NCI-H1417 (cell line): ENCODE results near the gene SLC12A7.
"Not testable (repeated sequence)": the region's sequence is repeated elsewhere in the genome, so short reads cannot be mapped to it uniquely, and the experiment has no call there.

Source experiments
- DNase-seq, 3 experiments: peaks; one replicate each; lab custom pipeline; 2025; lab: John Stamatoyannopoulos, UW

Gene SLC12A7

GRCh38 chr5:1111727-1112289 lies at the start of gene SLC12A7:
Gene SLC12A7 (minus strand): TSS chr5:1112063. CDS start chr5:1111991, 72 bp downstream.
- peak; percentile 58 to 74 (median 65) for DNase-seq

GRCh38 chr5:1161108-1161832 lies 49.4 kb upstream of the SLC12A7 start:
- peak in 1 of 3 experiments; percentile 24 for DNase-seq

GRCh38 chr5:1159774-1160406 lies 48.0 kb upstream of the SLC12A7 start:
- no peak for DNase-seq

- DNase-seq: no peak
Observed at GRCh38 chr5:1159341-1159675, 47.4 kb upstream of the SLC12A7 start.

GRCh38 chr5:1158647-1159340 lies 46.9 kb upstream of the SLC12A7 start:
- no peak for DNase-seq

- DNase-seq: not testable (repeated sequence)
Observed at GRCh38 chr5:1157461-1157986, 45.7 kb upstream of the SLC12A7 start.

GRCh38 chr5:1156754-1157460 lies 45.0 kb upstream of the SLC12A7 start:
- DNase-seq: no peak

- DNase-seq: peak in 2 of 3 experiments; percentile 50 to 63
Observed at GRCh38 chr5:1156033-1156753, 44.3 kb upstream of the SLC12A7 start.

GRCh38 chr5:1155191-1156032 lies 43.5 kb upstream of the SLC12A7 start:
- peak in 1 of 3 experiments; percentile 63 for DNase-seq

- DNase-seq: peak in 1 of 3 experiments; percentile 56
Observed at GRCh38 chr5:1153428-1153827, 41.6 kb upstream of the SLC12A7 start.

GRCh38 chr5:1152771-1153282 lies 41.0 kb upstream of the SLC12A7 start:
- peak in 2 of 3 experiments; percentile 57 to 80 for DNase-seq

- peak in 1 of 3 experiments; percentile 38 for DNase-seq
Observed at GRCh38 chr5:1152156-1152555, 40.3 kb upstream of the SLC12A7 start.

- DNase-seq: peak in 2 of 3 experiments; percentile 44 to 68
Observed at GRCh38 chr5:1151316-1151715, 39.5 kb upstream of the SLC12A7 start.

- DNase-seq: no peak
Observed at GRCh38 chr5:1150866-1151265, 39.0 kb upstream of the SLC12A7 start.

GRCh38 chr5:1144638-1145396 lies 33.0 kb upstream of the SLC12A7 start:
- no peak for DNase-seq

- no peak for DNase-seq
Observed at GRCh38 chr5:1144089-1144488, 32.2 kb upstream of the SLC12A7 start.

- no peak for DNase-seq
Observed at GRCh38 chr5:1143670-1143951, 31.7 kb upstream of the SLC12A7 start.

- no peak for DNase-seq
Observed at GRCh38 chr5:1142886-1143669, 31.2 kb upstream of the SLC12A7 start.
